HUES6 (cell line): ENCODE results near the gene CELF5.
"Not testable (repeated sequence)": the region's sequence is repeated elsewhere in the genome, so short reads cannot be mapped to it uniquely, and the experiment has no call there.

Source experiments
- H3K27ac ChIP-seq: 2 replicates; pipeline ENCODE4 v1.7.0; 2013; ENCODE audit warnings: low read depth, mild to moderate bottlenecking, low read length, inconsistent platforms
- H3K27me3 ChIP-seq: 2 replicates; pipeline ENCODE4 v1.6.1; 2013; ENCODE audit warnings: low read length; ENCODE audit not compliant: control insufficient read depth, insufficient read depth
- H3K36me3 ChIP-seq: 2 replicates; pipeline ENCODE4 v1.6.1; 2013; ENCODE audit warnings: low read length; ENCODE audit not compliant: control insufficient read depth, insufficient read depth
- H3K4me1 ChIP-seq: 2 replicates; pipeline ENCODE4 v1.6.1; 2013; ENCODE audit warnings: low read length; ENCODE audit not compliant: control insufficient read depth, insufficient read depth
- H3K4me3 ChIP-seq: 2 replicates; pipeline ENCODE4 v1.5.1; 2013; ENCODE audit warnings: low read depth, low read length
- H3K9ac ChIP-seq: one replicate; pipeline ENCODE4 v1.6.1; 2013; ENCODE audit warnings: mild to moderate bottlenecking, low read length
- H3K9me3 ChIP-seq: 2 replicates; pipeline ENCODE4 v1.6.1; 2013; ENCODE audit warnings: low read depth, low read length; ENCODE audit not compliant: control insufficient read depth, insufficient read depth

Gene CELF5

GRCh38 chr19:3233831-3234230 lies 9.4 kb downstream of the CELF5 start:
- H3K36me3 ChIP-seq, result no peaks in the 10 kb centered on the region
- no peak overlapping the region for H3K4me3 ChIP-seq
- peaks cover 31% of the 10 kb centered on the region; the same call in 1 of the 2 replicates for H3K27me3 ChIP-seq
- no peaks in the 10 kb centered on the region for H3K9me3 ChIP-seq
- H3K4me1 ChIP-seq, result no peaks in the 10 kb centered on the region
- no peak overlapping the region for H3K27ac ChIP-seq
- H3K9ac ChIP-seq, result no peak overlapping the region

- Histone ChIP-seq H3K4me1 (no peaks in the 10 kb centered on the region), H3K9ac (no peak overlapping the region), H3K9me3 (no peaks in the 10 kb centered on the region), H3K27ac (no peak overlapping the region), H3K36me3 (no peaks in the 10 kb centered on the region), H3K4me3 (no peak overlapping the region), H3K27me3 (peaks cover 21% of the 10 kb centered on the region; the same call in 1 of the 2 replicates)
These were observed 10.3 kb downstream of the CELF5 start for GRCh38 chr19:3234800-3235199.

- not testable (repeated sequence) for H3K4me1 ChIP-seq, H3K4me3 ChIP-seq, H3K9me3 ChIP-seq, H3K27ac ChIP-seq, H3K36me3 ChIP-seq, H3K9ac ChIP-seq
- H3K27me3 ChIP-seq, result peaks cover 13% of the 10 kb centered on the region; the same call in 1 of the 2 replicates
These were observed 11.1 kb downstream of the CELF5 start for GRCh38 chr19:3235604-3236003.

GRCh38 chr19:3236272-3236671 lies 11.8 kb downstream of the CELF5 start:
- H3K4me1 ChIP-seq, result no peaks in the 10 kb centered on the region
- no peak overlapping the region for H3K9ac ChIP-seq

GRCh38 chr19:3238066-3238561 lies 13.7 kb downstream of the CELF5 start:
- Histone ChIP-seq H3K9ac (no peak overlapping the region), H3K36me3 (no peaks in the 10 kb centered on the region), H3K27me3 (peaks cover 9% of the 10 kb centered on the region; the same call in 1 of the 2 replicates), H3K4me1 (no peaks in the 10 kb centered on the region), H3K9me3 (no peaks in the 10 kb centered on the region), H3K27ac (no peak overlapping the region), H3K4me3 (no peak overlapping the region)

More at GRCh38 chr19:3236272-3236671, 11.8 kb downstream of the CELF5 start:
- Histone ChIP-seq H3K9me3 (no peaks in the 10 kb centered on the region), H3K27me3 (peaks cover 7% of the 10 kb centered on the region; the same call in 1 of the 2 replicates), H3K4me3 (no peak overlapping the region), H3K27ac (no peak overlapping the region), H3K36me3 (no peaks in the 10 kb centered on the region)

- Histone ChIP-seq H3K27me3 (peaks cover 5% of the 10 kb centered on the region; the same call in 1 of the 2 replicates), H3K4me1 (no peaks in the 10 kb centered on the region), H3K4me3 (no peak overlapping the region), H3K36me3 (no peaks in the 10 kb centered on the region), H3K9me3 (no peaks in the 10 kb centered on the region), H3K9ac (no peak overlapping the region), H3K27ac (no peak overlapping the region)
These were observed 14.9 kb downstream of the CELF5 start for GRCh38 chr19:3239367-3239766.

GRCh38 chr19:3243819-3244700 lies 19.6 kb downstream of the CELF5 start:
- Histone ChIP-seq H3K4me1 (no peaks in the 10 kb centered on the region), H3K36me3 (no peaks in the 10 kb centered on the region), H3K9ac (no peak overlapping the region), H3K27me3 (peaks cover 3% of the 10 kb centered on the region; the same call in 1 of the 2 replicates), H3K9me3 (no peaks in the 10 kb centered on the region), H3K27ac (no peak overlapping the region), H3K4me3 (no peak overlapping the region)

- Histone ChIP-seq H3K27me3 (peaks cover 3% of the 10 kb centered on the region; the same call in 1 of the 2 replicates), H3K9ac (no peak overlapping the region), H3K36me3 (no peaks in the 10 kb centered on the region), H3K4me3 (no peak overlapping the region), H3K9me3 (no peaks in the 10 kb centered on the region), H3K4me1 (no peaks in the 10 kb centered on the region), H3K27ac (no peak overlapping the region)
These were observed 20.6 kb downstream of the CELF5 start for GRCh38 chr19:3245050-3245449.

GRCh38 chr19:3248728-3249326 lies 24.4 kb downstream of the CELF5 start:
- H3K4me3 ChIP-seq, result no peak overlapping the region
- H3K27me3 ChIP-seq, result no peaks in the 10 kb centered on the region; the same call in 1 of the 2 replicates
- H3K36me3 ChIP-seq, result no peaks in the 10 kb centered on the region
- H3K9ac ChIP-seq, result no peak overlapping the region
- peaks cover 8% of the 10 kb centered on the region for H3K9me3 ChIP-seq
- no peak overlapping the region for H3K27ac ChIP-seq
- H3K4me1 ChIP-seq, result no peaks in the 10 kb centered on the region

GRCh38 chr19:3249408-3249807 lies 24.9 kb downstream of the CELF5 start:
- H3K9me3 ChIP-seq, result peaks cover 12% of the 10 kb centered on the region
- no peaks in the 10 kb centered on the region for H3K4me1 ChIP-seq
- no peak overlapping the region for H3K9ac ChIP-seq
- no peak overlapping the region for H3K4me3 ChIP-seq
- no peaks in the 10 kb centered on the region; the same call in 1 of the 2 replicates for H3K27me3 ChIP-seq
- no peak overlapping the region for H3K27ac ChIP-seq
- H3K36me3 ChIP-seq, result no peaks in the 10 kb centered on the region

- H3K36me3 ChIP-seq, result no peaks in the 10 kb centered on the region
These were observed 26.2 kb downstream of the CELF5 start for GRCh38 chr19:3250675-3251074.

More at GRCh38 chr19:3250675-3251074, 26.2 kb downstream of the CELF5 start:
- H3K4me1 ChIP-seq, result no peaks in the 10 kb centered on the region
- H3K27me3 ChIP-seq, result no peaks in the 10 kb centered on the region; the same call in 1 of the 2 replicates
- no peak overlapping the region for H3K9ac ChIP-seq
- no peak overlapping the region for H3K27ac ChIP-seq
- H3K4me3 ChIP-seq, result no peak overlapping the region
- peaks cover 14% of the 10 kb centered on the region for H3K9me3 ChIP-seq
